ENCODE data around the gene IVD.

Gene IVD

DNA sequence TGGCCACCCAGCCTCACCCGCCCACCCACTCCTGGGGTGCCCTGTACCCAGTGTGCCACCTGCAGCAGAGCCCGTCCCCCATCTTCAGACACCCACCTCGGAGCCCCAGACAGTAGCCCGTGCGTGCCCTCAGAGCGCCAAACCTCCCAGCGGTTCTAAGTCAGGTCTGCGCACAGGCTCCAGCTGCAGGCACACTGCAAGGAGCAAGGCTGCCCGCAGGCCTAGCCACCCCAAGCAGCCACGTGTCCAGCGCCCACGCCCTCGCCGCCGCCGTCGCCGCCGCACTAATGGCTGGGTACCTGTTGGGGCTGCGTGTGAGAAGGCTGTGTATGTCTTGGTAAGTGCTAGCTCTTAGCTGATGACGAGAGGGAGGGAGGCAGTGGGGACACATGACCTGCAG, 56.4 kb downstream of the IVD start:
- DNase-seq, result no peak

DNA sequence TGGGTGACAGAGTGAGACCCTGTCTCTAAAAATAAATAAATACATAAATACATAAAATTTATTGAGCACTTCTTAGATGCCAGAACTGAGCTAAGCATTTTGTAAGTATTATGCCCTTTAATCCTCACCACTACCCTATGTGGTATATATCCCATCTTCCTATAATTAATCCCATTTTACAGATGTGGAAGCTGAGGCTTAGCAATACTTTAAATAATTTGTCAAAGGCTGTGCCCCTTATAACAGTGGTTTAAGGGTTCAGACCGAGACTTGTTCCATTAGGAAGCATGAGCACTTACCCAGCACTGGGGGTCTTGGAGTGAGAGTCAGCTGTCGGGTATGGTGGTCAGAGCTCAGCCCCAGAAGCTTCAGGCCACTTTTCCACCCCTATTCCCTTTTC, 57.7 kb downstream of the IVD start:
- DNase-seq, result no peak

DNA sequence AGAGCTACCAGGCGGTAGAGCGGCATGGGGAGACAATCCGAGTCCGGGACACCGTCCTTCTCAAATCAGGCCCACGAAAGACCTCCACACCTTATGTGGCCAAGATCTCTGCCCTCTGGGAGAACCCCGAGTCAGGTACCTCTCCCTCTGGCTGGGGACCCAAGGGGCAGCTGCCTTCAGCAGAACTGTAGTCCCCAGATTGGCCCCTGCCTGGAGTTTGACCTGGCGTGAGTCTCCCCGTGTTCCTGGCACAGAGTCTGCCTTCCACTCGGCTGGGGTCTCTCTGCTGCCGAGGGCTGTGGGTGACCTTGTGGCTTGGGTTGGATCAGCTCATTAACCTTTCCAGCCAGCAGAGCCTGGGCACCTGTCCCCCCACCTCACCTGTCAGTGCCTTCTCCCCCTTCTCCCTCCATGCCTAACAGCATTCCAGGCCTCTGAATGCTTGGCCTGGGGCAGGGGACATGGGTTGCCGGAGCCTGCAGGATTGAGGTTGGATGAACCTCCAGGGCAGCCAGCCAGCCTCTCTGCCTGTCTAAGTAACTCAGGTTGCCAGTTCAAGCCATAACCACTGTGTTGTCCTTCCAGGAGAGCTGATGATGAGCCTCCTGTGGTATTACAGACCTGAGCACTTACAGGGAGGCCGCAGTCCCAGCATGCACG, 58.4 kb downstream of the IVD start:
- DNase-seq, result no peak

- no peak for DNase-seq
These were observed 59.1 kb downstream of the IVD start for GRCh38 chr15:40464595-40465185.

GRCh38 chr15:40465939-40466338, 60.3 kb downstream of the IVD start:
- no peak for DNase-seq

DNA sequence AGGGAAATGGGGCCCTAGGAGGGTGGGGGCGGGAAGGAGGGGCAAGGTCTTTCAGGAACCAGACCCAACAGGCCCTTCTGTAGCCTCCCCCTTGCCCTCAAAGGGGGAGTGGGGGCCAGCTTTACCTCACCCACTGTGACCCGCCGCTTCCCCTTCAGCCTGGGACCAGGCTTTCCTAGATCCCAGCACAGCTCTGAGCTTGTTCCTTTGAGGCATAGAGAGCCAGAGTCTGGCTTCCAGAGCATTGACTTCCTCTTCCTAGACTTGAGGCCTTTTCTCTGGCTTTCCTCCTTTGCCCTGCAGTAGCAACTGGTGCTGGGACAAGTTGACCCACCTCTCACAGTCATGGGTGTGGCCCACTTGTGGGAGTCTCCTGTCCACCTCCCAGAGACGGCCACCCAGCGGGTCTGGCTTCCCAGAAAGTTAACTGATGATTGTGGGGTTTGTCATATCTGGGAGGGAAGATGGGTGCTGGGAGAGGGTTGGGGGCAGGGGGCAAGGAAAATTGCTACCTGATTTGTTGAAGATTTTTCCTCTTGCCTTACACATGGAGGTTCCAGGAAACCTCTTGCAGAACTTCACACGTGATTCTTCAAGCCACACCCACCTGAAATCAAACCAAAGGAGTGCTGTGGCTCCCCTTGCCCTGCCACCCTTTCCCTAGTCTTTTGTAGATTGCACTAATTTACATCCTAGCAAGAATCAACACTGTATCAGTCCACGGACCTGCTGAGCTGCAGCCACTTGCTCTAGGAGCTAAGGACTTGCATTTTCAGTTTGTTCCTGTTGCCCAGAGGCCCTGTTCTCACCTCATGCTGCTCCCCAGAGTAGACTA, 61.0 kb downstream of the IVD start:
- no peak for DNase-seq

GRCh38 chr15:40467261-40467615, 61.6 kb downstream of the IVD start:
- DNase-seq, result no peak

GRCh38 chr15:40468898-40469331, 63.3 kb downstream of the IVD start:
- DNase-seq, result no peak

DNA sequence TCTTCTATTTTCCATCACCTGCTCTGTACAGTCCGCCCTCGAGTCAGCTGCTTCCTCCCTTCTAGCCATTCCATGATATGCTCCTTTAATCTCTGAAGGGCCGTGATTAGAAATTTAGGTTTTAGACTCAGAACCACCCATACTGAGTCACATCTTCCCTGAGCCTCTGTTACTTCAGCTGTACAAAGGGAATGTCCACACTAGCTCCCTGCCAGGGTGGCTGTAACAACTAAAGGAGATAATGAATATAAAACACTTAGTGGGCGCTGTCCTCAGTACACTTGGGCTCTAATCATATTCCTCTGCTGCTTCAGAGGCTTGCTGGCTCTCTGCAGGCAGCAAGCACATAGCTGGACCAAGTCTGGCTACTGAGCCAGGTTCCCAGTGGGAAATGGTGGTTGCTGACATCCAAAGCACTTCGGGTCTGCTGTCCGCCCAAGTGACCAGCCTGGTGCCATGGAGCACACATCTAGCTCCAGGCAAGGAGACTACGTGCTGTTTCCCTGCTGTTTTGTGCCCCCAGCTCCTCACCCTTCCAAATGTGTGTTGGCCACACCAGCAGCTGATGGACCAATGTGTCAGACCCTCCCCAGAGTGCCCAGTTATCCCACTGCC, 64.3 kb downstream of the IVD start:
- DNase-seq, result no peak

- DNase-seq, result peak in 1 of 2 experiments; percentile 40
These were observed 65.0 kb downstream of the IVD start, which contains the start of gene CHST14 for GRCh38 chr15:40470423-40471104. Gene CHST14, plus strand, starts transcription at chr15:40470984. Its CDS starts 230 bp downstream, at chr15:40471214.

Data from NCI-H446 (cell line).